Tibial nerve (tissue), 4 donors: ENCODE results near the gene TRIP10. TPM values are rescaled to one million over a fixed set of nuclear protein-coding genes. Genes with fewer than 3 reads are reported as not detected.
A peak's percentile ranks its signal among the peaks of the same experiment; 100 is the strongest.

ENCODE experiments used
- DNase-seq, 2 donors: peaks; one replicate each; pipeline ENCODE4 v3.0.0-alpha.2; 2019; ENCODE audit warnings: low spot score in 2 of 2
- H3K27ac ChIP-seq, 4 donors: fragments of 200-600 bp; sonication (generic) in 3 of 4; one replicate each; pipeline ENCODE4 v1.5.1; 2017 to 2019; ENCODE audit warnings: mild to moderate bottlenecking in 1 of 4
- H3K27me3 ChIP-seq, 2 donors: fragments of 200-600 bp; sonication (generic) in 1 of 2; one replicate each; pipeline versions ENCODE4 v1.5.1 to v1.6.0; 2017 to 2019
- H3K36me3 ChIP-seq, 3 donors: fragments of 200-600 bp; sonication (generic); one replicate each; pipeline ENCODE4 v1.5.1; 2018 to 2019
- H3K4me1 ChIP-seq, 4 donors: fragments of 200-600 bp; sonication (generic) in 3 of 4; one replicate each; pipeline ENCODE4 v1.5.1; 2017 to 2019
- H3K4me3 ChIP-seq, 4 donors: fragments of 200-600 bp; sonication (generic) in 3 of 4; one replicate each; pipeline ENCODE4 v1.5.1; 2017 to 2019; ENCODE audit warnings: mild to moderate bottlenecking in 1 of 4, moderate library complexity in 1 of 4
- H3K9me3 ChIP-seq, 4 donors: fragments of 200-600 bp; sonication (generic) in 3 of 4; one replicate each; pipeline ENCODE4 v1.5.1; 2017 to 2019
- CTCF ChIP-seq, 5 experiments: fragments of 200-600 bp in 3 of 5; fragments of 450-650 bp in 2 of 5; sonication (generic) in 3 of 5; IDR thresholded peaks; one replicate each; pipeline ENCODE4 v1.5.1; 2016 to 2019; ENCODE audit warnings: antibody characterized with exemption in 5 of 5, mild to moderate bottlenecking in 3 of 5, moderate library complexity in 2 of 5
- EP300 ChIP-seq, 2 donors: sonication (generic); formaldehyde crosslinking; IDR thresholded peaks; one replicate each; pipeline ENCODE4 v1.6.1; 2017; ENCODE audit warnings: antibody characterized with exemption in 2 of 2, mild to moderate bottlenecking in 1 of 2
- POLR2A ChIP-seq, 2 donors: fragments of 450-650 bp; IDR thresholded peaks; one replicate each; pipeline ENCODE4 v1.6.1; 2017; ENCODE audit warnings: antibody characterized with exemption in 2 of 2, mild to moderate bottlenecking in 2 of 2, moderate library complexity in 2 of 2
- WGBS, 2 donors: methylation state at CpG; one replicate each; pipeline ENCODE4 v1.1.5; 2018; 5-methylcytosine and 5-hydroxymethylcytosine counted together
- total RNA-seq, 4 donors: library from RNA; depleted of rRNA; stranded (reverse); fragments of >200 nt; gene quantifications; one replicate each; pipeline ENCODE4 v1.1.0, GENCODE V29; 2016

The TRIP10 gene
- 100 to 1,000 TPM in 3 of 4 donors, 10 to 100 TPM in 1; 96.1 to 148 (median 110) TPM for total RNA-seq

- peaks cover 0 to 70% (median 37%) of the 10 kb centered on the region in 4 donors for H3K4me1 ChIP-seq
- peak; percentile 85 to 86 for DNase-seq
- 0 to 1% methylated on average over 16 to 23 of the region's 47 CpGs for WGBS, 2 donors
Observed at GRCh38 chr19:6739390-6739882, at the start of gene TRIP10. TRIP10 (plus strand) TSS chr19:6739680; CDS start chr19:6739762, 82 bp downstream.

GRCh38 chr19:6690160-6690885 is 49.2 kb upstream of the TRIP10 start:
- no peaks in the 10 kb centered on the region for H3K27me3 ChIP-seq
- no peaks in the 10 kb centered on the region for H3K9me3 ChIP-seq
- no peak overlapping the region for H3K4me3 ChIP-seq
- no peak for TF ChIP-seq CTCF (IDR thresholded peaks at IDR 0.05)
- H3K27ac ChIP-seq, result no peak overlapping the region
- DNase-seq, result no peak
- peaks cover 0 to 32% (median 0%) of the 10 kb centered on the region in 3 donors for H3K36me3 ChIP-seq
- WGBS, 2 donors, result 76 to 78% methylated on average over 11 of the region's 11 CpGs
- H3K4me1 ChIP-seq, result no peaks in the 10 kb centered on the region

More at GRCh38 chr19:6739390-6739882, at the start of gene TRIP10:
- TF ChIP-seq CTCF (IDR thresholded peaks at IDR 0.05) (no peak), EP300 (IDR thresholded peaks at IDR 0.05) (peak in 1 of 2 donors; percentile 61), POLR2A (IDR thresholded peaks at IDR 0.05) (peak; percentile 50 to 72)
- Histone ChIP-seq H3K27me3 (no peaks in the 10 kb centered on the region), H3K27ac (peak within 1 kb of the TSS; percentile 87 to 98 (median 94)), H3K4me3 (peak within 1 kb of the TSS; percentile 85 to 88 (median 87)), H3K9me3 (no peaks in the 10 kb centered on the region), H3K36me3 (peaks cover 0 to 28% (median 0%) of the 10 kb centered on the region in 3 donors)

GRCh38 chr19:6691342-6691741 is 48.1 kb upstream of the TRIP10 start:
- Histone ChIP-seq H3K9me3 (no peaks in the 10 kb centered on the region), H3K27me3 (no peaks in the 10 kb centered on the region), H3K4me3 (no peak overlapping the region), H3K36me3 (peaks cover 0 to 25% (median 0%) of the 10 kb centered on the region in 3 donors), H3K27ac (no peak overlapping the region), H3K4me1 (no peaks in the 10 kb centered on the region)
- 89 to 91% methylated on average over 8 of the region's 8 CpGs for WGBS, 2 donors
- TF ChIP-seq EP300 (IDR thresholded peaks at IDR 0.05) (no peak), POLR2A (IDR thresholded peaks at IDR 0.05) (no peak)
- DNase-seq, result no peak

- H3K9me3 ChIP-seq, result no peaks in the 10 kb centered on the region
- TF ChIP-seq EP300 (IDR thresholded peaks at IDR 0.05), result no peak
- no peak for TF ChIP-seq CTCF (IDR thresholded peaks at IDR 0.05)
- no peak for TF ChIP-seq POLR2A (IDR thresholded peaks at IDR 0.05)
- H3K36me3 ChIP-seq, result peaks cover 0 to 27% (median 0%) of the 10 kb centered on the region in 3 donors
- no peak overlapping the region for H3K4me3 ChIP-seq
- 74 to 81% methylated on average over 10 of the region's 10 CpGs for WGBS, 2 donors
- H3K4me1 ChIP-seq, result no peaks in the 10 kb centered on the region
- no peaks in the 10 kb centered on the region for H3K27me3 ChIP-seq
- no peak overlapping the region for H3K27ac ChIP-seq
- no peak for DNase-seq
Observed at GRCh38 chr19:6692027-6692426, 47.5 kb upstream of the TRIP10 start.

- no peak for DNase-seq
- TF ChIP-seq POLR2A (IDR thresholded peaks at IDR 0.05) (no peak), CTCF (IDR thresholded peaks at IDR 0.05) (no peak), EP300 (IDR thresholded peaks at IDR 0.05) (no peak)
- Histone ChIP-seq H3K27ac (no peak overlapping the region), H3K9me3 (no peaks in the 10 kb centered on the region), H3K4me3 (no peak overlapping the region), H3K36me3 (peaks cover 0 to 33% (median 0%) of the 10 kb centered on the region in 3 donors), H3K27me3 (no peaks in the 10 kb centered on the region), H3K4me1 (no peaks in the 10 kb centered on the region)
- 82 to 89% methylated on average over 8 to 9 of the region's 13 CpGs for WGBS, 2 donors
Observed at GRCh38 chr19:6693056-6693471, 46.4 kb upstream of the TRIP10 start.
